GM12891 (cell line): ENCODE measurements around the gene ACAD9.

ENCODE experiments used
- PAX5 ChIP-seq: IDR thresholded peaks from 2 replicates; pipeline ENCODE4 v1.6.1; 2011; ENCODE audit warnings: low read length, moderate library complexity, mild to moderate bottlenecking; ENCODE audit not compliant: insufficient read depth, severe bottlenecking
- POLR2A ChIP-seq: IDR thresholded peaks from 2 replicates; pipeline ENCODE4 v1.6.1; 2011; ENCODE audit warnings: low read depth, low read length, control low read depth
- POLR2AphosphoS5 ChIP-seq: IDR thresholded peaks from 2 replicates; pipeline ENCODE4 v1.6.1; 2011; ENCODE audit warnings: low read depth, low read length, control low read depth
- POU2F2 ChIP-seq: IDR thresholded peaks from 2 replicates; pipeline ENCODE4 v1.6.1; 2011; ENCODE audit warnings: low read depth, mild to moderate bottlenecking, control low read depth, low read length, moderate library complexity
- SPI1 ChIP-seq: IDR thresholded peaks from 2 replicates; pipeline ENCODE4 v1.6.1; 2011; ENCODE audit warnings: low read depth, low read length, control low read depth

- no peak for TF ChIP-seq POLR2AphosphoS5
- no peak for TF ChIP-seq POLR2A
- TF ChIP-seq POU2F2 = no peak
- TF ChIP-seq SPI1 = no peak
- no peak for TF ChIP-seq PAX5
Measured at GRCh38 chr3:128914966-128915645, 35.7 kb downstream of the ACAD9 start.
